ENCODE results near the gene TNFRSF1A.
"Not testable (repeated sequence)": the region's sequence is repeated elsewhere in the genome, so short reads cannot be mapped to it uniquely, and the experiment has no call there.

Gene TNFRSF1A

DNA sequence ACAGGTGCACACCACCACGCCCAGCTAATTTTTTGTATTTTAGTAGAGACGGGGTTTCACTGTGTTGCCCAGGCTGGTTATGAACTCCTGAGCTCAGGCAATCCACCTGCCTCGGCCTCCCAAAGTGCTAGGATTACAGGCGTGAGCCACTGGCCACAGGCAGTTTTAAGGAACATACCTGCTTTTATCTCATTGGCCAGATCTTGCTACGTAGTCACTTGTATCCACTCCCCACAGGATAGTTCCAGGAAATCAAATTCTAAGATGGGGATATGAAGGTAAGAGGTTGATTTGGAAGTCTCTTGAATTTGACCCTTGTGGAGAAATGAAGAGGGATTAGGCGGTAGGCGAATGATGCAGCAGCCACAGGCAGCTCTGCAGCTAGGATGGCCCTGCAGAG lies 40.2 kb downstream of the TNFRSF1A start:
- DNase-seq = no peak

DNA sequence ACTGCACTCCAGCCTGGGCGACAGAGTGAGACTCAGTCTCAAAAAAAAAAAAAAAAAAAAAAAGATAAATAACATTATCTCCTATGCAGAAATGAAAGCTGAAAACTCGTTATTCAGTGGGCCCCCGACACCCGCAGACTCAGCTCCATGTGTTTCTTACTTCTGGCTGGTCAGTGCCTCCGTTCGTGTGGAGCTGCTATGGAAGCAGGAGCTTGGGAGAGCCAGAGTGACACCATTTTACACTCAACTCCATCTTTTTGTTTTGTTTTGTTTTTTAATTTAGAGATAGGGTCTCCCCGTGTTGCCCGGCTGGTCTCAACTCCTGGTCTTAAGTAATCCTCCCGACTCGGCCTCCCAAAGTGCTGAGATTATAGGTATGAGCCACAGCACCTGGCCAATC lies 44.7 kb downstream of the TNFRSF1A start:
- DNase-seq = no peak

DNA sequence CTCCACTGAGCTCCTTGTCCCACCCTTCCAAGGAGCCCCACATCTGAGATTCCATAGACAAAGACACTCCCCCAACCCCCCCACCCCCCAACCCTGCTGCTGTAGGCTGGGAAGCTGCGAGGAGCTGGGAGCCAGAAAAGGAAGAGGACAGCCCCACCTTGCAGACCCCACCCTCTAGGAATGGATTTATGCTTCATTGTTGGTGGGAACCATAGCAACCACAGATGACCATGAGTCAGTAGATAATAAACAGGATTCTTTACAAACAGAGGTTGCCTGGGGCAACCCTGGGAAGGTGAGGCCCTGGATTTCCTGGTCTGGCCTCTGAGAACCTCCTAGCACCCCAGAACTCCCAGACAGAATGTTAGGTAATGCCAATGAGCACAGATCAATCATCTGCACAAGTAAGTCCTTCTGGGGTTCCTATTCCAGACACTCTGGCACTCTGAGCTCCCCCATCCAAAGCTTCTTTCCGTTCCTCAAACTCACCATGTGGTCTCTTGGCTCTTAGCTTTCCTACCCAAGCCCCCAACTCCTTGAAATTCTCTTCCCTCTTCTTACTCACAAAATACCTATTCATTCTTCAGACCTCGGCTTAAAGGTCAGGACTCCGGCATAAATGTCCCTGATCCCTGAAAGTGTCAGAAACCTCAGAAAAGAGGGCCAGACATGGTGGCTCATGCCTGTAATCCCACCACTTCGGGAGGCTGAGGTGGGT lies 46.6 kb downstream of the TNFRSF1A start:
- DNase-seq = no peak

DNA sequence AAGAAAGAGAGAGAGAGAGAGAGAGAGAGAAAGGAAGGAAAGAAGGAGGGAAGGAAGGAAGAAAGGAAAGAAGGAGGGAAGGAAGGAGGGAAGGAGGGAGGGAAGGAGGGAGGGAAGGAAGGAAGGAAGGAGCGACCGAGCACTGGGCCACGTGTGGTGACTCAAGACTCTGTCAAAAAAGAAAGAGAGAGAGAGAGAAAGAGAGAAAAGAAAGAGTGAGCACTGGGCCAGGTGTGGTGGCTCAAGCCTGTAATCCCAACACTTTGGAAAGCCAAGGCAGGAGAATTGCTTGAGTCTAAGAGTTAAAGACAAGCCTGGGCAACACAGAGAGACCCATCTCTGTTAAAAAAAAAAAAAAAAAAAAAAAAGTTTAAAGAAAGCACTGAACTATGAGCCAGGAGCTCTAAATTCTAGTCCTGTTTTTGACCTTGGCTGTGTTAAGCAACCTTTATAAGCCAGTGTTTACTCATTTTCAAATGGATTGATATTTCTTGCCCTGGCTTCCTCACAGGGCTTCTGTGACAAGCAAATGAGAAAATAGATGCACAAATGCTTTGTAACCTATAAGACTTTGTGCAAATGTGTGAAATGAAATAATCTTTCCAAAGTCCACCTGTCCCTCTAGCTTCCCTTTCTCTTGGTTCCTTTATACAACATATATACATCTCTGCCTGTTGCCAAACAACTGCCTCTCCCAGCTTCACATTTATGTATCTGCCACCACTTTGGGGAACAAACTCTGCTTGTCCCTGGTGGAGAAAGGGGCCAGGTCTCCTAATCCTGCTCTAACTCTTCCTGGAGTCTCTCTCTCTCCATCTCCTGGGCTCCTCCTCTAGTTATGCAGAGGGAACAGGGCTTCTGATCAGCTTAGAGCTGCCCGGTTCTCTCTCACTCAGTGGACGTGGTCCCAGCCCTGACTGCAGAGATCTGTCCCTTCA lies 47.5 kb downstream of the TNFRSF1A start:
- DNase-seq = no peak

DNA sequence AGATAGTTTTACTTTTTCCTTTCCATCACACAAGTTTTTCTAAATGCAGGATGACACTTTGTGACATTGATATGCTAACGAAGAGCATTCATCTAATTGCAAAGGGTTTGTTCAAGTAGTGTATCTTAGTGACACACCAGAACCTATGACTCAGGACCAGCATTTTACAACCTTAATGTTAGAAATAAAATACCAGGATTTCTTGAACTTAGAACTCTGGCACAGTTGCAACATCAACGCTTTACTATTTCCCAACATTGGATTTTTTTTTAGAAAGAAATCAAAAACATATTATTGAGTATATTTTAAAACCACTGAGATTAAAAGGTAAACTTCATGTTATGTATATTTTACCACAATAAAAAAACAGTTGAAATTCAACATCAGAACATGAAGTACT lies 49.3 kb downstream of the TNFRSF1A start:
- DNase-seq = no peak

DNA sequence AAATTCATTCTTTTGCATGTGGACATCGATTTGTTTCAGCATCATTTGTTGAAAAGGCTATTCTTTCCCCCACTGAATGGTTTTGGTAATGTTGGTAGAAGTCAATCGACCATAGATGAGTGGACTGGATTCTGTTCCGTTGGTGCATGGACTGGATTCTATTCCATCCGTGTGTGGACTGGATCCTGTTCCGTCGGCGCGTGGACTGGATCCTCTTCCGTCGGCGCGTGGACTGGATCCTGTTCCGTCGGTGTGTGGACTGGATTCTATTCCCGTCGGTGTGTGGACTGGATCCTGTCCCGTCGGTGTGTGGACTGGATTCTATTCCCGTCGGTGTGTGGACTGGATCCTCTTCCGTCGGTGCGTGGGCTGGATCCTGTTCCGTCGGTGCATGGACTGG lies 52.0 kb downstream of the TNFRSF1A start:
- not testable (repeated sequence) for DNase-seq

DNA sequence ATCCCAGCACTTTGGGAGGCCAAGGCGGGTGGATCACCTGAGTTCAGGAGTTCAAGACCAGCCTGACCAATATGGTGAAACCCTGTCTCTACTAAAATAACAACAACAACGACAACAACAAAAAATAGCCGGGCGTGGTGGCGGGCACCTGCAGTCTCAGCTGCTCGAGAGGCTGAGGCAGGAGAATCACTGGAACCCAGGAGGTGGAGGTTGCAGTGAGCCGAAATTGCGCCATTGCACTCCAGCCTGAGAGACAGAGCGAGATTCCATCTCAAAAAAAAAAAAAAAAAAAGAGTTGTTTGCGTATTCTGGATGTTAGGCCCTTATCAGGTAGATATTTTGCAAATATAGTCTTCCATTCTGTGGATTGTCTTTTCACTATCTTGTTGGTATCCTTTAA lies 52.8 kb downstream of the TNFRSF1A start:
- DNase-seq = not testable (repeated sequence)

DNA sequence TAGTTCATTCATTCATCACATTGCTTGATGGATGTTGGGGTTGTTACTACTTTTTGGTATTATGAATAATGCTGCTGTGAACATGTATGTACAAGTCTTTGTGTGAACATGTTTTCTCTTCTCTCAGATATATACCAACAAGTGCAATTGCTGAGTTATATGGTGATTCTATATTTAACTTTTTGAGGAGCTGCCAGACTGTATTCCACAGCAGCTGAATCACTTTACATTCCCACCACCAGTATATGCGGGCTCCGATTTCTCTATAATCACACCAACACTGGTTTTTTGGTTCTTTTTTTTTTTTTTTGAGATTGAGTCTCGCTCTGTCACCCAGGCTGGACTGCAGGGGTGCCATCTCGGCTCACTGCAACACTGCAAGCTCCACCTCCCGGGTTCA lies 53.6 kb downstream of the TNFRSF1A start:
- DNase-seq = no peak

DNA sequence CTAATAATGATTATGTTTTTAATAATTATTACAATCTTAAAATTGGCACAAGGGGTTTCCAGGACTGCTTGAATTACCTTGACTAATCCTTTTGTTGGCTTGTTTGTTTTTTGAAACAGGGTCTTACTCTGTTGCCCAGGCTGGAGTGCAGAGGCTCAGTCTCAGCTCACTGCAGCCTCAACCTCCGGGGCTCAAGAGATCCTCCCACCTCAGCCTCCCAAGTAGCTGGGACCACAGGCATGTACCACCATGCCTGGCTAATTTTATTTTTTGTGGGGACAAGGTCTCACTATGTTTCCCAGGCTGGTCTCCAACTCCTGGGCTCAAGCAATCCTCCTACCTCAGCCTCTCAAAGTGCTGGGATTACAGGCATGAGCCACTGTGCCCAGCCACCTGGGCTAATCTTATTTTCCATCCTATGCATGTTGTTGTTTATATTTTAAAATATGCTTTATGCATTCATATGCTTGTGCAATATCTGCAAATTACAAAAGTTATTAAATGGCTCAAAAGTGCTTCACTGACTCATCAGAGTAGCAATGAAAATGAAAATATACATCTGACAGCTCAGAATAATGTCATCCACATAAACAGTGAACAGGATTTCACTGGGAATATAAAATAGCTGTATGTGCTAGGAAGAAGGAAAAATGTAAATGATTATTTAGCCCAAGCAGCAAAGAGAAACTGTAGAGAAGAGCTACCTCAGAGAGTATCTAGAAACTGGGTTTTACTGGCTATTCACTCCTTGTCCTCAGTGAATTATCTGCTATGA lies 56.2 kb downstream of the TNFRSF1A start:
- DNase-seq = no peak

DNA sequence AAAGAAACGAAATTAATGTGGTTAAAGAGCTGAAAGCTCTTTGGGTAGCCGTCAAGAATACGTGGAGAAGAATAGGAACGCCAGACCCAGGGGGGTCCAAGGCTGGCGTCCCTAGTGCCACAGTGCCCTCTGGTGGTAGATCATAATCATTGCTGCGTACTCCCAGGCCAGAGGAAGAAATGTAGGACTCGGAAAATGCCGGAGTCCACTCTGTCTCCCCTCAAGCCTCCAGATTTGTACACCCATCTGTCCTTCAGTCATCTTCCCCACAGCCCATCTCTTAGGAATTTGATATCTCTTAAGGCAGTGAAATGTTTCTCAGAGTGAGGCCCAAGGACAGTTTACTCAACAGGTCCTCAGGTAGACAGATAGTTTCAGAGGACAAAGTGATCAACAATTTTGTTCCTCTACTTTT lies 56.8 kb downstream of the TNFRSF1A start:
- peak; percentile 82 for DNase-seq

DNA sequence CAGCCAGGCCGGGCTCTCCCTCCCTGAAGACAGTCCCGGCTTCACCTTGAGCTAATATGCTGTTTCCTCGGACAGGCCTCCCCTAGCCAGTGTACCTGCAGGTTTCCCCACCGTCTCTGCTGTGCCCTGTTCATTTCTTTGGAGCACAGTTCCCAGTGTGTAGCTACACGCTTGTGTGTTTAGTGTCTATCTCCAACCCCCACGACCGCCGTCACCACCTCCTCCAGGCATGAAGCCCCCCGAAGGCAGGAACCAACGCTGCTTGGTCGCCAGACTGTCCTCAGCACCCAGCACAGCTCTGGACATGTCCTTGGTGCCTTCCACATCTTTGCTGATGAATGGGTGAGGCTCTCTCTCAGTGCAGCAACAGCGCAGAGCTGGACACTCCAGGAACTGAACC lies 57.6 kb downstream of the TNFRSF1A start:
- DNase-seq = no peak

DNA sequence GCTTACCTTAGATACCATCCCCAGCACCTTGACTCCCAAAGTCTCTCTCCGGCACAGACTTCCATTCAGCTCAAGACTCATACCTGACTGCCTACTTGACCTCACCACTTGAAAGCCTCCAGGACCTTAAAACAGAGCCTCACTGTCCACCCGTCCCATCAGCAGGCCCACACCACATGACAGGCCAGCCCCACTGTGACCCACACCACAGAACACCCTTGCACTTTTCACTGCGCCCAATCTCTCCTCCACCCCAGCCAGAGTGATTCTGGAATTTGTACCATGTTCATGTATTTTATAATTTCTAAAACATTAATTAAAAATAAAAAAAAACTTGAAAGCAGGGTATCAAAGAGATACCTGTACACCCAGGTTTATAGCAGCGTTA lies 59.4 kb downstream of the TNFRSF1A start:
- no peak for DNase-seq

DNA sequence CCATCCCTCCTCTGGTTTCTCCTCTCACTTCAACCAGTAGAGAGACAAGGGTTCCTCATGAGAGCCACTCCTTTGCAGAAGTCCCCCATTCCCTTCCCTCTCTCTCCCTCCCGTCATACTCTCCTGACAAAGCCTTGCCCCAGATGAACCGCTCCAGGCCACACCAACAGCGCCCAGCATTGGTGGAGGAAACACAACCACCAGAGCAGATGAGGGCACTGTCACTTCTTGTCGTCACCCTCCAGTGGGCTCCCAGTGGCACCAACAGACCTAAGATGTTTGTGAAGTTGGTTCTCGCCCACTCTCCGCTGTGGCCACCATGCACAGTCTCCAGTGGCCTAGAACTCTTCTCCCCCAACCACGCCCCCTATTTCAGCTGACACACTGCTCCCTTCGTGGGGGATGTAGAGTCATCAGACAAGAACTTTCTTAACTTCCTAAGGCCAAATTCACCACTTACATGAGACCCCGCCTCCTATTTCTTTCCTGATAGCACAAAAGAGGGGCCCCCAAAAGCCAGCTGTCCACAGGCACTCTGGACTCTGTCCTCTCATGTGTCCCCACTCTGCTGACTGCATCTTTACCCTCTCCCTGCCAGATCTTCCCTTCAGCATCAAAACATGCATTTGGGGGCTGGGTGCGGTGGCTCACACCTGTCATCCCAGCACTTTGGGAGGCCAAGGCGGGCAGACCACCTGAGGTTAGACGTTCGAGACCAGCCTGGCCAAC lies 60.6 kb downstream of the TNFRSF1A start:
- no peak for DNase-seq

DNA sequence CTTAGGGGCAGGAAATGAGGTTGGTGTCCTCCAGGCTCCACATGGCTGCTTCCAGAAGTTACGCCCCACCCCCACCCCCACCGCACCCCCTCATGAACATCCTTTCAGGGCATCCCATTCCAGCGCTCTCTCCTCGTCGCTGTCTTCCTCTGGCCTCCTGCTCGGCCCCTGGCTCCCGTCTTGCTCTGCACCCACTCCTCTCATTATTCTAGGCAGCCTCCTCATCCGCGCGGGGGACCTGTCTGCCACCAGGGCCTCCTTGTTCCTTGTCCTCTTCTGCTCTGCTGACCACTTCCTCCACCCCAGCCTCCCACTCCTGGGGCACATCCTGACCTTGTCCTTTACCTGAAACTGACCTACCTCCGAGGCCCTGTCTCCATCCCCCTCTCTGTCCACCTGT lies 61.2 kb downstream of the TNFRSF1A start:
- DNase-seq = no peak

DNA sequence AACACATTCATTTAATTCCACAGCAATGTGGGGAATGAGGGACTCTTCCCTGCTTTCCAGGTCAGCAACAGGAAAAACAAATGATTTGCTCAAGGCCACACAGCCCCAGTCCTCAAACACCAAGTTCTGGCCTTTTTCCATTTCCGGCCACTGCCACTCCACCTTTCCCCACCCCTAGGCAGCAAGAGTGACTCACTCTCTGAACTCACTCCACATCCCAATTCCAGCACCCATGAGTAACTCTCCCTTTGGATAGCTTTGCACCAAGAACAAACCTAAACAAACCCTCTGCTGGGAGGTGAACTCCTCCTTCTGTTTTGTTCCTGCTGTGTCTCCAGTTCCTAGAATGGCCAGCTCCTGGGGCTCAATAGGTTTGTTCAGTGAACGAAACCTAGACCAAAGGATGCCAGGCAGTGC lies 61.8 kb downstream of the TNFRSF1A start:
- no peak for DNase-seq

DNA sequence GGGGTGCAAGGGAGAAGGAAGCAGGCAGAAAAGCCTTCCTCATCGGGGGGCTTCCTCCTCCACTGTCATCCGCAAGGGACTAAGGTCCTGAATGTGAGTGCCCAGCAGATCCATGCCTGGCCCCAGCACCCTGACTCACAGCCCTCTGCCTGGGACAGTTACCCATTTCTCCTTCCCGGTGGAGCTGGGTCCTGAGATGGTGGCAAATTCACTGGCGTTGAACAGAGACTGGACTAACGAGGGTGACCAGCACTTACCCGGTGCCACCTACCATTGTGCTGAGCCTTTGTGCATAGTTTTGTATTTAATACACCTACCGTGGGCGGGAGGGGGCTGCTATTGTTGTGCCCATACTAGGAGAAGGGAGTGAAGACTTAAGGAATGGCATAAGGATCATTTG lies 62.2 kb downstream of the TNFRSF1A start:
- no peak for DNase-seq

DNA sequence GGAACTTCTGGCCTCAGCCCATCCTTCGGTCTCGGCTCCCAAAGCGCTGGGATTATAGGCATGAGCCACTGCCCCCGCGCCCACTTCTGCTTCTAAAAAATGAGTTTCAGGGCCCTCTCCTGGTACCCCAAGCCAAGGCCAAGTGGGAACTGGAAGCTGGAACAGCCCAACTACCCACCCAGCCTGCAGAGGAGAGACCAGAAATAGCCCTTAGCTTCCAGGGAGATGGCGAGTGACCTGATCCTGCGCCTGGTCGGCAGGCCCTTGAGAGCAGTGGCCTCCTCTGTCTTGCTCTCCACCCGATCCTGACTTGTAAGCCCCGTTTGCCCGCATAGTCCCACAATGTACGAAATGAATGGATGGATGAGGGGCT lies 62.6 kb downstream of the TNFRSF1A start:
- no peak for DNase-seq
